IMR-90 (cell line): ENCODE data around the gene IQCF6. TPM values are rescaled to one million over a fixed set of nuclear protein-coding genes. Genes with fewer than 3 reads are reported as not detected.

Experiments
- polyA plus RNA-seq, 3 experiments: library from polyadenylated mRNA; depleted of rRNA; stranded (reverse); fragments of >200 nt; gene quantifications; 2 replicates each; pipeline ENCODE4 v1.2.3, GENCODE V29; 2012; ENCODE audit warnings: low replicate concordance in 1 of 3
- total RNA-seq: library from RNA; depleted of rRNA; stranded (reverse); fragments of >200 nt; gene quantifications from 2 replicates; pipeline ENCODE4 v1.2.3, GENCODE V29; 2012; rRNA removed

IQCF6 gene
- total and polyA plus RNA-seq, 2 of the 4 experiments (the other 2 are of a cell fraction), result not detected

Other genes with a start within 250 kb of the IQCF6 start
- 22.2 and 24.2 TPM in 2 replicates for gene RAD54L2, start 240.5 kb downstream of the IQCF6 start, total RNA-seq
- gene RAD54L2, start 240.5 kb downstream of the IQCF6 start, polyA plus RNA-seq (2012; rRNA removed), result 6.8 and 6.9 TPM in 2 replicates
- 26.9 and 30.3 TPM in 2 replicates for gene TEX264, start 108.0 kb downstream of the IQCF6 start, total RNA-seq
- 45.0 and 49.0 TPM in 2 replicates for gene TEX264, start 108.0 kb downstream of the IQCF6 start, polyA plus RNA-seq (2012; rRNA removed)
- gene GRM2, start 72.2 kb downstream of the IQCF6 start, total RNA-seq, result under 0.01 TPM in 2 replicates
- 0.14 and 0.19 TPM in 2 replicates for gene GRM2, start 72.2 kb downstream of the IQCF6 start, polyA plus RNA-seq (2012; rRNA removed)
- gene IQCF2, start 82.4 kb upstream of the IQCF6 start, total RNA-seq, result not detected in 2 replicates
- gene IQCF2, start 82.4 kb upstream of the IQCF6 start, polyA plus RNA-seq (2012; rRNA removed), result not detected in 2 replicates
- gene IQCF5, start 96.4 kb upstream of the IQCF6 start, total RNA-seq, result not detected in 2 replicates
- not detected in 2 replicates for gene IQCF5, start 96.4 kb upstream of the IQCF6 start, polyA plus RNA-seq (2012; rRNA removed)
- not detected in 2 replicates for gene IQCF1, start 124.1 kb upstream of the IQCF6 start, total RNA-seq
- gene IQCF1, start 124.1 kb upstream of the IQCF6 start, polyA plus RNA-seq (2012; rRNA removed), result not detected in 2 replicates
- gene RRP9, start 162.7 kb upstream of the IQCF6 start, total RNA-seq, result 38.6 and 39.8 TPM in 2 replicates
- 30.9 and 32.1 TPM in 2 replicates for gene RRP9, start 162.7 kb upstream of the IQCF6 start, polyA plus RNA-seq (2012; rRNA removed)
- gene PARP3, start 163.1 kb upstream of the IQCF6 start, total RNA-seq, result 14.4 and 16.3 TPM in 2 replicates
- gene PARP3, start 163.1 kb upstream of the IQCF6 start, polyA plus RNA-seq (2012; rRNA removed), result 22.0 and 22.5 TPM in 2 replicates
- gene GPR62, start 176.1 kb upstream of the IQCF6 start, total RNA-seq, result under 0.01 TPM in 1 of 2 replicates, not detected in the other
- gene GPR62, start 176.1 kb upstream of the IQCF6 start, polyA plus RNA-seq (2012; rRNA removed), result not detected in 2 replicates
- gene PCBP4, start 188.2 kb upstream of the IQCF6 start, total RNA-seq, result 70.8 and 71.1 TPM in 2 replicates
- 110 and 122 TPM in 2 replicates for gene PCBP4, start 188.2 kb upstream of the IQCF6 start, polyA plus RNA-seq (2012; rRNA removed)
- gene ABHD14B, start 194.8 kb upstream of the IQCF6 start, total RNA-seq, result 6.4 and 7.2 TPM in 2 replicates
- gene ABHD14B, start 194.8 kb upstream of the IQCF6 start, polyA plus RNA-seq (2012; rRNA removed), result 28.3 and 30.4 TPM in 2 replicates
- 3.1 and 3.4 TPM in 2 replicates for gene ABHD14A, start 195.8 kb upstream of the IQCF6 start, total RNA-seq
- gene ABHD14A, start 195.8 kb upstream of the IQCF6 start, polyA plus RNA-seq (2012; rRNA removed), result 10.0 and 12.2 TPM in 2 replicates
- 21.1 and 22.0 TPM in 2 replicates for gene ACY1, start 204.3 kb upstream of the IQCF6 start, total RNA-seq
- gene ACY1, start 204.3 kb upstream of the IQCF6 start, polyA plus RNA-seq (2012; rRNA removed), result 44.8 and 47.1 TPM in 2 replicates
- gene RPL29, start 216.7 kb upstream of the IQCF6 start, total RNA-seq, result 1,798 and 2,081 TPM in 2 replicates
- gene RPL29, start 216.7 kb upstream of the IQCF6 start, polyA plus RNA-seq (2012; rRNA removed), result 2,126 and 2,187 TPM in 2 replicates